Suprapubic skin (tissue), 4 donors: ENCODE data around the gene DDAH1. TPM values are rescaled to one million over a fixed set of nuclear protein-coding genes. Genes with fewer than 3 reads are reported as not detected.

Experiments used
- DNase-seq, 2 donors: peaks; one replicate each; pipeline ENCODE4 v3.0.0-alpha.2; 2019; ENCODE audit warnings: low spot score in 2 of 2
- H3K27ac ChIP-seq: fragments of 200-600 bp; sonication (generic); one replicate; pipeline ENCODE4 v1.5.1; 2019
- H3K27me3 ChIP-seq: fragments of 200-600 bp; sonication (generic); one replicate; pipeline ENCODE4 v1.5.1; 2019
- H3K36me3 ChIP-seq: fragments of 200-600 bp; sonication (generic); one replicate; pipeline ENCODE4 v1.5.1; 2019
- H3K4me1 ChIP-seq: fragments of 200-600 bp; sonication (generic); one replicate; pipeline ENCODE4 v1.5.1; 2019
- H3K4me3 ChIP-seq: fragments of 200-600 bp; sonication (generic); one replicate; pipeline ENCODE4 v1.5.1; 2019; ENCODE audit warnings: mild to moderate bottlenecking
- H3K9me3 ChIP-seq: fragments of 200-600 bp; sonication (generic); one replicate; pipeline ENCODE4 v1.5.1; 2019
- EP300 ChIP-seq: sonication (generic); formaldehyde crosslinking; IDR thresholded peaks from one replicate; pipeline ENCODE4 v1.6.1; 2017; ENCODE audit warnings: antibody characterized with exemption
- POLR2A ChIP-seq, 2 donors: fragments of 450-650 bp; IDR thresholded peaks; one replicate each; pipeline ENCODE4 v1.6.1; 2017; ENCODE audit warnings: antibody characterized with exemption in 2 of 2, mild to moderate bottlenecking in 2 of 2, moderate library complexity in 2 of 2
- POLR2AphosphoS5 ChIP-seq, 3 donors: sonication (generic); formaldehyde crosslinking; IDR thresholded peaks; one replicate each; pipeline ENCODE4 v1.6.1; 2017; ENCODE audit warnings: antibody characterized with exemption in 3 of 3
- whole genome bisulfite sequencing: methylation state at CpG from one replicate; pipeline ENCODE4 v1.1.5; 2018; 5-methylcytosine and 5-hydroxymethylcytosine counted together
- total RNA-seq, 4 donors: library from RNA; depleted of rRNA; stranded (reverse); fragments of >200 nt; gene quantifications; one replicate each; pipeline ENCODE4 v1.1.0, GENCODE V29; 2016
- TF ChIP-seq, protein P1 (sequence below), 2 donors: fragments of 200-600 bp in 1 of 2; fragments of 450-650 bp in 1 of 2; sonication (generic) in 1 of 2; IDR thresholded peaks; one replicate each; pipeline ENCODE4 v1.5.1; 2016 to 2019; ENCODE audit warnings: antibody characterized with exemption in 2 of 2, mild to moderate bottlenecking in 1 of 2, moderate library complexity in 1 of 2

Gene DDAH1
- total RNA-seq, 4 donors from 2014 or later: 10.4 to 19.6 (median 15.5) TPM

GRCh38 chr1:85320371-85321131 is 144.4 kb downstream of the DDAH1 start:
- no peaks in the 10 kb centered on the region for H3K27me3 ChIP-seq
- H3K9me3 ChIP-seq: no peaks in the 10 kb centered on the region
- no peaks in the 10 kb centered on the region for H3K36me3 ChIP-seq
- 58% methylated on average over 2 of the region's 2 CpGs for WGBS
- no peak for DNase-seq
- H3K4me1 ChIP-seq: peaks cover 11% of the 10 kb centered on the region
- H3K27ac ChIP-seq: peak overlapping the region; percentile 34
- no peak overlapping the region for H3K4me3 ChIP-seq
- TF ChIP-seq POLR2AphosphoS5 (IDR thresholded peaks at IDR 0.05) (no peak), POLR2A (IDR thresholded peaks at IDR 0.05) (no peak)
- TF ChIP-seq, protein P1, sequence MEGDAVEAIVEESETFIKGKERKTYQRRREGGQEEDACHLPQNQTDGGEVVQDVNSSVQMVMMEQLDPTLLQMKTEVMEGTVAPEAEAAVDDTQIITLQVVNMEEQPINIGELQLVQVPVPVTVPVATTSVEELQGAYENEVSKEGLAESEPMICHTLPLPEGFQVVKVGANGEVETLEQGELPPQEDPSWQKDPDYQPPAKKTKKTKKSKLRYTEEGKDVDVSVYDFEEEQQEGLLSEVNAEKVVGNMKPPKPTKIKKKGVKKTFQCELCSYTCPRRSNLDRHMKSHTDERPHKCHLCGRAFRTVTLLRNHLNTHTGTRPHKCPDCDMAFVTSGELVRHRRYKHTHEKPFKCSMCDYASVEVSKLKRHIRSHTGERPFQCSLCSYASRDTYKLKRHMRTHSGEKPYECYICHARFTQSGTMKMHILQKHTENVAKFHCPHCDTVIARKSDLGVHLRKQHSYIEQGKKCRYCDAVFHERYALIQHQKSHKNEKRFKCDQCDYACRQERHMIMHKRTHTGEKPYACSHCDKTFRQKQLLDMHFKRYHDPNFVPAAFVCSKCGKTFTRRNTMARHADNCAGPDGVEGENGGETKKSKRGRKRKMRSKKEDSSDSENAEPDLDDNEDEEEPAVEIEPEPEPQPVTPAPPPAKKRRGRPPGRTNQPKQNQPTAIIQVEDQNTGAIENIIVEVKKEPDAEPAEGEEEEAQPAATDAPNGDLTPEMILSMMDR (IDR thresholded peaks at IDR 0.05): no peak

DNA sequence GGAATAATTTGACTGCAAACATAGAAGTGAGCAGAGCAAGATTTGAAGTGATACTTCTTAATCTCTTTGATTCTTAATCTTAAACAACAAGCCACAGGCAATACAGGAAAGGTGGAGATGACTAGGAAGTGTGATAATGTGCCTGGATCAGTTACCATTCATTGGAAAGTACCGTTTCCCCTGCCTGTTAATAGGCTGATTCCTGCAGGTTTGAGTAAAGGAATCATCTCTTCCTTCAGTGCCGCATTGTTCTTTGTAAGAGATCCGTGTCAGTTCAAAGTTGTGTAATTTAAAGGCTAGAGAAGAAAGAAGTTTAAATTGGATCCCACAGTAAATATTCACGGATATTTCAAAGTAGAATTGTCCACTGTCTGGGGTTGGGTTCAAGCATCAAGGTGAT is 145.0 kb downstream of the DDAH1 start:
- peak overlapping the region; percentile 34 for H3K27ac ChIP-seq
- H3K4me1 ChIP-seq: peaks cover 14% of the 10 kb centered on the region
- TF ChIP-seq, protein P1 (IDR thresholded peaks at IDR 0.05): no peak
- no peak for TF ChIP-seq EP300
- no peak for TF ChIP-seq POLR2A (IDR thresholded peaks at IDR 0.05)
- TF ChIP-seq POLR2AphosphoS5 (IDR thresholded peaks at IDR 0.05): no peak
- no peak overlapping the region for H3K4me3 ChIP-seq
- no peaks in the 10 kb centered on the region for H3K36me3 ChIP-seq
- DNase-seq: no peak
- no peaks in the 10 kb centered on the region for H3K9me3 ChIP-seq
- 38% methylated on average over 4 of the region's 4 CpGs for WGBS
- no peaks in the 10 kb centered on the region for H3K27me3 ChIP-seq

DNA sequence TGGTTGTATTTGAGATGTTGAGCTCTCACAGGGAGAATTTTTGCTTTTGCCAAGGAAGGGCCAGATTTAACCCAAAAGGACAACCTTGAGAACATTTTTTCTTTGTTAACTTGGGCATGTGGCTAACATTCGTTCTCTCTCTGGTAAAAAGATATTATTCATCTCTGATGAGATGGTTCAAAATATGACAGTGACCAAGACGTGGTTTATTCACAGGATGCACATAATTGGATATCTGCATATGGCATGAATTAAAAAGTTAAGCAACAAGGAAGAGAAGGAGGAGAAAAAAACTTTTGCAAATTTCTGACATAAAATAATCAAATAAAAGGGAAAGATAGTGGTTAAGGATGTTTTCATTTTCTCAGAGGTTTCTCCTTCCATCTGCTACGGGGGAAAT is 145.5 kb downstream of the DDAH1 start:
- 39% methylated on average over 3 of the region's 3 CpGs for WGBS
- Histone ChIP-seq H3K9me3 (no peaks in the 10 kb centered on the region), H3K27me3 (no peaks in the 10 kb centered on the region), H3K4me3 (no peak overlapping the region), H3K4me1 (peaks cover 19% of the 10 kb centered on the region), H3K27ac (no peak overlapping the region), H3K36me3 (no peaks in the 10 kb centered on the region)
- TF ChIP-seq POLR2AphosphoS5 (IDR thresholded peaks at IDR 0.05): no peak
- TF ChIP-seq, protein P1 (IDR thresholded peaks at IDR 0.05): no peak
- TF ChIP-seq EP300: no peak
- no peak for TF ChIP-seq POLR2A (IDR thresholded peaks at IDR 0.05)
- DNase-seq: no peak

DNA sequence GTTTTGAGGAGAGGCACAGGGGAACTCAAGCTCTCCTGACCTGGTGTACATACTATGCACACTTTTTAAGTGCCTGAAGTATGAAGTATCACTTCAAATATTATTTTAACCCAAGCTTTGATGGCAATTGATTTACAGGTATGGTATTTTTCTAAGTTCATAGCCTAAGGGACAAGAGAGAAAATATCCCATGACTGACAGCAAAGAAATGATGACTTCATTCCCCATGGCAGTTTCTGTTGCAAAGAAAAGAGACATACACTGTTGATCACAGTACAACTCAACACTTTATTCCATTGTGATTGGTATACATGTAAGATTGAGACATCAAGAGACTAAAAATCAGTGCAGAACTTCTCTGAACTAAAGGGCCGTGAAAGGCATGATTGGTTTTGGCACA is 146.7 kb downstream of the DDAH1 start:
- Histone ChIP-seq H3K27ac (no peak overlapping the region), H3K9me3 (no peaks in the 10 kb centered on the region), H3K27me3 (no peaks in the 10 kb centered on the region), H3K4me3 (no peak overlapping the region), H3K36me3 (no peaks in the 10 kb centered on the region), H3K4me1 (peaks cover 30% of the 10 kb centered on the region)
- WGBS: 91% methylated on average over 1 of the region's 1 CpG
- no peak for DNase-seq
- TF ChIP-seq, protein P1 (IDR thresholded peaks at IDR 0.05): no peak
- TF ChIP-seq POLR2A (IDR thresholded peaks at IDR 0.05) (no peak), POLR2AphosphoS5 (IDR thresholded peaks at IDR 0.05) (no peak), EP300 (no peak)

DNA sequence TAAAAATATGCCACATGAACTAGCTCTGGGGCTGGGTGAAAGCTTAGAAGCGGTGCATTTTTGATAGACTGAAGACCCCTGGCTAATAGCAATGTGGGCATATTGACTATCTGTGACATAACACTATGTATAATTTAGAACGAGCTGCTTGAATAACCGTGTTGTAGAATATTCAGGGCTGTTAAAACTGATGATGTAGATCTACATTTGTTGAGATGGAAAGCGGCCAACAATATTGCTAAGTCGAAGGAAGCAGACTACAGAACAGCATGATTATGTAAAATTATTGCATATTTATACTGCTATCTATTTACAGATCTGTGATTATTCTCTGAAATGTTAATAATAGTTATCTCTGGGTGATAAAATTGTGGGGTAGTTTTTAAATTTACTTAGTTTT is 147.4 kb downstream of the DDAH1 start:
- H3K9me3 ChIP-seq: no peaks in the 10 kb centered on the region
- DNase-seq: no peak
- no peak overlapping the region for H3K4me3 ChIP-seq
- no peaks in the 10 kb centered on the region for H3K36me3 ChIP-seq
- H3K27me3 ChIP-seq: no peaks in the 10 kb centered on the region
- TF ChIP-seq, protein P1 (IDR thresholded peaks at IDR 0.05): no peak
- TF ChIP-seq POLR2A (IDR thresholded peaks at IDR 0.05): no peak
- no peak for TF ChIP-seq EP300
- no peak for TF ChIP-seq POLR2AphosphoS5 (IDR thresholded peaks at IDR 0.05)
- peaks cover 30% of the 10 kb centered on the region for H3K4me1 ChIP-seq
- WGBS: 53% methylated on average over 5 of the region's 5 CpGs
- H3K27ac ChIP-seq: no peak overlapping the region
